Measurements from ENCODE around the gene TTC39C.

Gene TTC39C

DNA sequence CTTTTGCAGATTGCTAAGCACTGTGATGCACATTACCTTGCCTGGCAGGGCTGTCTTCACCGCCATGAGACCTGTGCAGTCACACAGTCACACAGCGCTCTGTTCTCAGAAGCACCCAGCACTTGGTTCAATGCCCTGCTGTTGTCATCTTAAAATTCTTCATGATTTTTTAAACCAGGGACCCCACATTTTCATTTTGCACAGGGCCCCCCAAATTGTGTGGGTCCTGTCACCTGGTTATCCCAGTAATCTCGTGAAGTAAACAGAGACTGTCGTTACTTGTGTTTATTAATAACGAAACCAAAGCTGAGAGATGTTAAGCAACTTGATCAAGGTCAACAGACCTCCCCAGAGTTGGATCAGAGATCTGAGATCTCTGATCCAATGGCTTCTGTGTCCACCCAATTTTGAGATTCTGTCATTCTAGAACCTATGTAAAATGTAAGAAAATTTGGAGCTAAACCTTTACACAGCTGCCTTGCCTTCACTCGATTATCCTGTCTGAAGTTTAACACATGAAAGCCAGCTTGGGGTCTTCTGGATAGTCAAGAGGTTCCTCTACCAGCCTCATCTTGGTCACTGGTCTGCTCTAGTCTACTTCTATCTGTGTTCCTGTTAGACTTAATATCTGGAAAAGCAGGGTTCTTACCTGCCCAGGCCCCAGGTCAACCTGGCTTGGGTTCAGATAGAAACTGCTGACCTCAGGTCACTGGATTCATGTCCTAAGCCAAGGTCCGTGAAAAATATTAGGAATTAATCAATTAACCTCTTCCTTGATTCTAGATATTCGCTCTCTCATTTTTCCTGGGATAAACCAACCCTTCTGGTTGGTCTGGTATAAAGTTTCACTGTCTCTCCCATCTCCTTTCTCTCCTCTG lies 13.7 kb upstream of the TTC39C start:
- CTCF ChIA-PET = interaction anchor here (0.7 kb wide), 1 partner anchor 279 kb away, joined by 3 read pairs; no protein-coding TSS in a partner anchor
- no peak for DNase-seq (ENCODE audit: low read depth, low spot score)
- no peak overlapping the region for H3K4me3 ChIP-seq (ENCODE audit: low read depth, low read length)
- TF ChIP-seq, protein P1, sequence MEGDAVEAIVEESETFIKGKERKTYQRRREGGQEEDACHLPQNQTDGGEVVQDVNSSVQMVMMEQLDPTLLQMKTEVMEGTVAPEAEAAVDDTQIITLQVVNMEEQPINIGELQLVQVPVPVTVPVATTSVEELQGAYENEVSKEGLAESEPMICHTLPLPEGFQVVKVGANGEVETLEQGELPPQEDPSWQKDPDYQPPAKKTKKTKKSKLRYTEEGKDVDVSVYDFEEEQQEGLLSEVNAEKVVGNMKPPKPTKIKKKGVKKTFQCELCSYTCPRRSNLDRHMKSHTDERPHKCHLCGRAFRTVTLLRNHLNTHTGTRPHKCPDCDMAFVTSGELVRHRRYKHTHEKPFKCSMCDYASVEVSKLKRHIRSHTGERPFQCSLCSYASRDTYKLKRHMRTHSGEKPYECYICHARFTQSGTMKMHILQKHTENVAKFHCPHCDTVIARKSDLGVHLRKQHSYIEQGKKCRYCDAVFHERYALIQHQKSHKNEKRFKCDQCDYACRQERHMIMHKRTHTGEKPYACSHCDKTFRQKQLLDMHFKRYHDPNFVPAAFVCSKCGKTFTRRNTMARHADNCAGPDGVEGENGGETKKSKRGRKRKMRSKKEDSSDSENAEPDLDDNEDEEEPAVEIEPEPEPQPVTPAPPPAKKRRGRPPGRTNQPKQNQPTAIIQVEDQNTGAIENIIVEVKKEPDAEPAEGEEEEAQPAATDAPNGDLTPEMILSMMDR (IDR thresholded peaks at IDR 0.05; ENCODE audit: insufficient read depth, low read length, missing control alignments) = no peak
- POLR2A ChIA-PET = no interaction called here

DNA sequence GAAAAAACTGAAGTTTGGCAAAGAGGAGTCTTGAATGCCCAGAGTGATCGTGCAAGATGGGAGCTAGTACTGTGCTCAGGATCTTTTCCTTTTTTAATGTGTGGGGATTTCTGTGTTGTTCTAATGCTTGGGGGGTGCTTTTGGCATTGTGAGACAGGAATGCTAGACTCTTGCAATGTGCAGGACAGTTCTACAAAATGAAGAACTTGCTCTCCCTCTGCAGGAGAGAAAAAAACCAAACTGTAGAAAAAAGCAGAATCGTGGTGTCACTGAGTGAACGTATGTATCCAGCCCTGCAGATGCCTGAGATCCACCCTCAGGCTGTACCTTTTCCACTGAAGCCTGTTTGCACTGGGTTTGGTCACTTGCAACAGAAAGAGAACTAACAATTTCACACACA lies 12.1 kb upstream of the TTC39C start:
- no peak overlapping the region for H3K4me3 ChIP-seq (ENCODE audit: low read depth, low read length)
- TF ChIP-seq, protein P1 (IDR thresholded peaks at IDR 0.05; ENCODE audit: insufficient read depth, low read length, missing control alignments) = no peak
- DNase-seq (ENCODE audit: low read depth, low spot score) = no peak
- POLR2A ChIA-PET = no interaction called here
- CTCF ChIA-PET = no interaction called here

DNA sequence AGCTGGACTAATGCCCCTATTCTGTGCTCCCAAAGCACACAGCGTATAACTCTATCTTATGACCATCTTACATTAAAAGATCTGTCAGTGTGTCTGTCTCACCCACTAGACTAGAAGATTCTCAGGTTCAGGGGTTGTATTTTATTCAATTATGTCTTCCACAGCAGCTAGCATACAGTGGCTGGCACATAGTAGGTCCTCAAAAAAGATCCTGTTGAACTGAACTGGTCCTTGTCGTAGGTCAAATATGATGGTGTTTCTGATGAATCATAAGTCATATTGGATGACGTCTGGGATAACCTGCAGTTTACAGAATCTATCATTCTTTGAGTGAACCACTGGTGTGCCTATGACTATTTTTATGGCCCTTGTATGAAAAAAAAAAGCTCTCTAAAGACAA lies 11.3 kb upstream of the TTC39C start:
- ChIA-PET CTCF (interaction anchor here (1.1 kb wide), 1 partner anchor 116 kb away, joined by 3 read pairs; no protein-coding TSS in a partner anchor), POLR2A (no interaction called here)
- TF ChIP-seq, protein P1 (IDR thresholded peaks at IDR 0.05; ENCODE audit: insufficient read depth, low read length, missing control alignments) = no peak
- H3K4me3 ChIP-seq (ENCODE audit: low read depth, low read length) = no peak overlapping the region
- no peak for DNase-seq (ENCODE audit: low read depth, low spot score)

DNA sequence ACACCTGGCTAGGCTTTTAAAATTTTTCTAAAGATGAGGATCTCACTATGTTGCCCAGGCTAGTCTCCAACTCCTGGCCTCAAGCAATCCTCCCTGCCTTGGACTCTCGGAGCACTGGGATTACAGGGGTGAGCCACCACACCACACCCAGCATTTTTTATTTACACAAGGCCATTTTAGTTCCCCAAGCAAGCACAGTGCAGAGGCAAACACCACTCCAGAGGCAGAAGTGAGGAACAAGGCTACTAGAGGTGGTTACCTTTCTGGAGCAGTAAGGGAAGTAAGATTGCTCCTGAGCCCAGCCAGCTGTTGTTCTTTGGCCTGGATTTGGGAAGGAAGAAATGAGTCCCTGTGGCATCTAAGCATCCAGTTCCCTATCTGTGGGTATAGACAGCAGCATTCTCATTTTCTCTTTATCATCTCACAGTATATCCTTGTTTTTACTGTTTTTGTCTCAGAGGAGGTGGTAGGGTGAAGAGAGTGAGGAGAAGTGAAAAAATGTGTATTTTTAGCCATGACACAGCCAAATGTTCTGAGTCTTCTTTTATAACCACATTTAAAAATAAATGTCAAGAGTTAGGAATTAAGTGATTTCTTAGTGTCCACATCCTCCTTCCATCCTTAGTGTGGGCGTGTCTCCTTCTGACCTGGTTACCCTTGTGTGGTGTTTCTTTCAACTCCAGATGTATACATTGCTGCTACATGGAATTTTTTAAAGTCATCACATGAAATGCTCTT lies 10.5 kb upstream of the TTC39C start:
- no peak overlapping the region for H3K4me3 ChIP-seq (ENCODE audit: low read depth, low read length)
- TF ChIP-seq, protein P1 (IDR thresholded peaks at IDR 0.05; ENCODE audit: insufficient read depth, low read length, missing control alignments) = no peak
- no peak for DNase-seq (ENCODE audit: low read depth, low spot score)
- ChIA-PET CTCF (interaction anchor here (1.1 kb wide), 1 partner anchor 116 kb away, joined by 3 read pairs; no protein-coding TSS in a partner anchor), POLR2A (no interaction called here)

DNA sequence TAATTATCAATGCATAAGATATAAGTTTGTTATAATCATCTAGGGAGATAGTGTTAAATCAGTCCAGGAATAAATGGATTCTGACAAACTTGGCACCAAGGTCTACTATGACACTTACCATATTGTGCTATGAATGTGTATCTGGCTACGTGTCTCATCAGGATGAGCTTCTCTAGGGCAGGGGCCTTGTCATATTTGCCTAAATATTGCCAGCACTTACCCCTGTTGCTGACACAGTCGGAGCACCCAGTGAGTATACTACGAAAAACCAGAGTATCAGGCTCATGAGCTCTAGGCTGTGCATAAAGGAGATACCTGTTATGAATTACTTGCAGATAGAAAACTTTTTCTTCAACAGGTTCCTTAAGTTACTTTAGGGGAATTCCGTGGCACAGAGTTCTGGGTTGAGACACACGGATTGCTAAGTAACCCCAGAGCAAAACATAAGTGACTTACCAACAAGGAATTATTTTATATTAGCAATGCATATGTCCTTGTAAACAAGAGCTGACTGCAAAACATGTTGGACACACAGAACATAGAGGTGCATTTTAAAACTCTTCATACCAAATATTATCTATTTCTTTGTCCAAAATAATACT lies 7.7 kb upstream of the TTC39C start:
- no peak overlapping the region for H3K4me3 ChIP-seq (ENCODE audit: low read depth, low read length)
- TF ChIP-seq, protein P1 (IDR thresholded peaks at IDR 0.05; ENCODE audit: insufficient read depth, low read length, missing control alignments) = no peak
- POLR2A ChIA-PET = no interaction called here
- no peak for DNase-seq (ENCODE audit: low read depth, low spot score)
- CTCF ChIA-PET = no interaction called here

DNA sequence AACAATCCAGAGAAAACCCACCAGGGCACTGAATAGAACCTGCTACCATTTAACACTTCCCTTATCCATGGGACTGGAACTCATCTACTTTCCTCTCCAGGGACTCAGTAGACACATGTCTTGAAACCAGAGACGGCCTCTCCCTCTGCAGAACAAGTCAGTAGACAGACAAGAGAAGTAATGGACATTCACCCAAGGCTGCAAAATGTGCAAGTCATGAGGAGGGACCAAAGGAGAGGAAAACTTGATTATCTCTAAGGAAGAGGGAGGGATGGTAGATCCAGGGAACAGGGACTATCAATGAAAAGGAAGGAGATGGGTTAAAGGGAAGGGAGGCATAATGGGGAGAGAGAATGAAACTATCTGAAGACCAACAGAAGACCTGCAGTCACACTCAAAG lies 5.3 kb upstream of the TTC39C start:
- H3K4me3 ChIP-seq (ENCODE audit: low read depth, low read length) = no peak overlapping the region
- ChIA-PET POLR2A (no interaction called here), CTCF (no interaction called here)
- TF ChIP-seq, protein P1 (IDR thresholded peaks at IDR 0.05; ENCODE audit: insufficient read depth, low read length, missing control alignments) = no peak
- DNase-seq (ENCODE audit: low read depth, low spot score) = no peak

All from AG04449 (cell line).